ENCODE data around the gene NAV2.

Gene NAV2

GRCh38 chr11:19696904-19697303, 15.7 kb upstream of the NAV2 start:
- Mint-ChIP-seq H3K4me3 (no peak overlapping the region), H3K27ac (no peak overlapping the region), H3K9me3 (no peaks in the 10 kb centered on the region), H3K4me1 (ENCODE audit: low read depth) (no peaks in the 10 kb centered on the region), H3K27me3 (ENCODE audit: low read depth) (peaks cover 6% of the 10 kb centered on the region), H3K36me3 (ENCODE audit: low read depth) (no peaks in the 10 kb centered on the region)

- Mint-ChIP-seq H3K27ac (no peak overlapping the region), H3K4me1 (ENCODE audit: low read depth) (no peaks in the 10 kb centered on the region), H3K4me3 (no peak overlapping the region), H3K36me3 (ENCODE audit: low read depth) (no peaks in the 10 kb centered on the region), H3K9me3 (no peaks in the 10 kb centered on the region), H3K27me3 (ENCODE audit: low read depth) (peaks cover 6% of the 10 kb centered on the region)
These were observed 14.9 kb upstream of the NAV2 start for GRCh38 chr11:19697721-19698121.

GRCh38 chr11:19698493-19699292, 13.9 kb upstream of the NAV2 start:
- Mint-ChIP-seq H3K27me3 (ENCODE audit: low read depth) (peaks cover 6% of the 10 kb centered on the region), H3K9me3 (no peaks in the 10 kb centered on the region), H3K4me3 (no peak overlapping the region), H3K4me1 (ENCODE audit: low read depth) (peaks cover 1% of the 10 kb centered on the region), H3K27ac (no peak overlapping the region), H3K36me3 (ENCODE audit: low read depth) (no peaks in the 10 kb centered on the region)

GRCh38 chr11:19701421-19701820, 11.2 kb upstream of the NAV2 start:
- Mint-ChIP-seq H3K4me3 (no peak overlapping the region), H3K9me3 (no peaks in the 10 kb centered on the region), H3K4me1 (ENCODE audit: low read depth) (peaks cover 1% of the 10 kb centered on the region), H3K36me3 (ENCODE audit: low read depth) (no peaks in the 10 kb centered on the region), H3K27ac (no peak overlapping the region), H3K27me3 (ENCODE audit: low read depth) (peaks cover 14% of the 10 kb centered on the region)

GRCh38 chr11:19702620-19703019, 10.0 kb upstream of the NAV2 start:
- Mint-ChIP-seq H3K27me3 (ENCODE audit: low read depth) (peaks cover 11% of the 10 kb centered on the region), H3K27ac (no peak overlapping the region), H3K4me1 (ENCODE audit: low read depth) (peaks cover 1% of the 10 kb centered on the region), H3K9me3 (no peaks in the 10 kb centered on the region), H3K36me3 (ENCODE audit: low read depth) (no peaks in the 10 kb centered on the region), H3K4me3 (no peak overlapping the region)

- Mint-ChIP-seq H3K27ac (no peak overlapping the region), H3K9me3 (no peaks in the 10 kb centered on the region)
These were observed 9.4 kb upstream of the NAV2 start for GRCh38 chr11:19703211-19703610.

GRCh38 chr11:19704213-19704612, 8.4 kb upstream of the NAV2 start:
- no peaks in the 10 kb centered on the region for H3K9me3 Mint-ChIP-seq
- H3K27me3 Mint-ChIP-seq (ENCODE audit: low read depth) = peaks cover 8% of the 10 kb centered on the region
- peaks cover 1% of the 10 kb centered on the region for H3K4me1 Mint-ChIP-seq (ENCODE audit: low read depth)
- H3K36me3 Mint-ChIP-seq (ENCODE audit: low read depth) = no peaks in the 10 kb centered on the region
- H3K27ac Mint-ChIP-seq = no peak overlapping the region
- no peak overlapping the region for H3K4me3 Mint-ChIP-seq

More at GRCh38 chr11:19703211-19703610, 9.4 kb upstream of the NAV2 start:
- peaks cover 8% of the 10 kb centered on the region for H3K27me3 Mint-ChIP-seq (ENCODE audit: low read depth)
- H3K36me3 Mint-ChIP-seq (ENCODE audit: low read depth) = no peaks in the 10 kb centered on the region
- H3K4me3 Mint-ChIP-seq = no peak overlapping the region
- peaks cover 1% of the 10 kb centered on the region for H3K4me1 Mint-ChIP-seq (ENCODE audit: low read depth)

- Mint-ChIP-seq H3K4me3 (no peak overlapping the region), H3K27me3 (ENCODE audit: low read depth) (peaks cover 21% of the 10 kb centered on the region), H3K9me3 (no peaks in the 10 kb centered on the region), H3K36me3 (ENCODE audit: low read depth) (no peaks in the 10 kb centered on the region), H3K4me1 (ENCODE audit: low read depth) (peaks cover 1% of the 10 kb centered on the region), H3K27ac (no peak overlapping the region)
These were observed 6.7 kb upstream of the NAV2 start for GRCh38 chr11:19705936-19706335.

- Mint-ChIP-seq H3K9me3 (no peaks in the 10 kb centered on the region), H3K4me3 (peak overlapping the region; percentile 90), H3K27me3 (ENCODE audit: low read depth) (peaks cover 62% of the 10 kb centered on the region), H3K36me3 (ENCODE audit: low read depth) (peaks cover 5% of the 10 kb centered on the region), H3K27ac (peak overlapping the region; percentile 85), H3K4me1 (ENCODE audit: low read depth) (peaks cover 20% of the 10 kb centered on the region)
These were observed 741 bp upstream of the NAV2 start for GRCh38 chr11:19711911-19712280.

- Mint-ChIP-seq H3K4me3 (peak overlapping the region; percentile 84), H3K9me3 (no peaks in the 10 kb centered on the region), H3K27ac (no peak overlapping the region), H3K4me1 (ENCODE audit: low read depth) (peaks cover 20% of the 10 kb centered on the region), H3K27me3 (ENCODE audit: low read depth) (peaks cover 77% of the 10 kb centered on the region), H3K36me3 (ENCODE audit: low read depth) (peaks cover 5% of the 10 kb centered on the region)
These were observed 772 bp downstream of the NAV2 start for GRCh38 chr11:19713196-19714021.

GRCh38 chr11:19714022-19714386, 1.4 kb downstream of the NAV2 start:
- peak overlapping the region; percentile 75 for H3K4me3 Mint-ChIP-seq
- peaks cover 83% of the 10 kb centered on the region for H3K27me3 Mint-ChIP-seq (ENCODE audit: low read depth)
- peaks cover 5% of the 10 kb centered on the region for H3K36me3 Mint-ChIP-seq (ENCODE audit: low read depth)
- peaks cover 20% of the 10 kb centered on the region for H3K4me1 Mint-ChIP-seq (ENCODE audit: low read depth)
- H3K9me3 Mint-ChIP-seq = no peaks in the 10 kb centered on the region
- H3K27ac Mint-ChIP-seq = no peak overlapping the region

GRCh38 chr11:19714387-19715363, 2.0 kb downstream of the NAV2 start:
- H3K27me3 Mint-ChIP-seq (ENCODE audit: low read depth) = peaks cover 87% of the 10 kb centered on the region
- H3K9me3 Mint-ChIP-seq = no peaks in the 10 kb centered on the region
- peaks cover 20% of the 10 kb centered on the region for H3K4me1 Mint-ChIP-seq (ENCODE audit: low read depth)
- H3K4me3 Mint-ChIP-seq = peak overlapping the region; percentile 16
- no peak overlapping the region for H3K27ac Mint-ChIP-seq
- peaks cover 5% of the 10 kb centered on the region for H3K36me3 Mint-ChIP-seq (ENCODE audit: low read depth)

GRCh38 chr11:19715373-19715772, 2.7 kb downstream of the NAV2 start:
- H3K4me3 Mint-ChIP-seq = peak overlapping the region; percentile 16
- peaks cover 85% of the 10 kb centered on the region for H3K27me3 Mint-ChIP-seq (ENCODE audit: low read depth)
- H3K36me3 Mint-ChIP-seq (ENCODE audit: low read depth) = peaks cover 5% of the 10 kb centered on the region
- H3K4me1 Mint-ChIP-seq (ENCODE audit: low read depth) = peaks cover 20% of the 10 kb centered on the region
- H3K27ac Mint-ChIP-seq = no peak overlapping the region
- no peaks in the 10 kb centered on the region for H3K9me3 Mint-ChIP-seq

GRCh38 chr11:19718051-19718450, 5.4 kb downstream of the NAV2 start:
- Mint-ChIP-seq H3K27me3 (ENCODE audit: low read depth) (peaks cover 74% of the 10 kb centered on the region), H3K9me3 (no peaks in the 10 kb centered on the region), H3K36me3 (ENCODE audit: low read depth) (peaks cover 3% of the 10 kb centered on the region), H3K4me1 (ENCODE audit: low read depth) (peaks cover 13% of the 10 kb centered on the region), H3K4me3 (no peak overlapping the region), H3K27ac (no peak overlapping the region)

Measured in T-helper 1 cell treated with Interleukin-12 subunit alpha and Interleukin-12 subunit beta and Interleukin-4 antibody, amounts not matched to agents 30 μg/mL and 1 μg/mL, for 36 hours (primary cell).